CD14-positive monocyte (primary cell): ENCODE data around the gene PRR36. TPM values are rescaled to one million over a fixed set of nuclear protein-coding genes. Genes with fewer than 3 reads are reported as not detected.

ENCODE experiments used
- DNase-seq, 3 donors: peaks; one replicate each; pipeline ENCODE4 v3.0.0-alpha.2; 2011 to 2022
- H2AFZ ChIP-seq: 2 replicates; pipeline ENCODE4 v1.6.0; 2012; ENCODE audit warnings: mild to moderate bottlenecking, low read depth, low read length, inconsistent platforms; ENCODE audit not compliant: insufficient read depth, poor library complexity, severe bottlenecking
- H3K27ac ChIP-seq, 2 donors: 1 replicate in 1 of 2; 2 replicates in 1 of 2; pipeline ENCODE4 v1.5.1; 2012 to 2013; ENCODE audit warnings: low read length in 2 of 2, control low read depth in 1 of 2, inconsistent platforms in 1 of 2, low read depth in 1 of 2, mild to moderate bottlenecking in 1 of 2
- H3K27me3 ChIP-seq, 2 donors: one replicate each; pipeline versions ENCODE4 v1.6.0 to v1.6.1; 2011 to 2013; ENCODE audit warnings: low read length in 2 of 2; ENCODE audit not compliant: control insufficient read depth in 2 of 2, insufficient read depth in 2 of 2
- H3K36me3 ChIP-seq, 2 donors: replicated peaks in 1 of 2; 1 replicate in 1 of 2; 2 replicates in 1 of 2; pipeline versions ENCODE4 v1.5.1 to v1.6.1; 2012 to 2013; ENCODE audit warnings: low read length in 2 of 2, control low read depth in 1 of 2, inconsistent platforms in 1 of 2, mild to moderate bottlenecking in 1 of 2; ENCODE audit not compliant: insufficient read depth in 2 of 2, control insufficient read depth in 1 of 2
- H3K4me1 ChIP-seq, 2 donors: 1 replicate in 1 of 2; 2 replicates in 1 of 2; pipeline versions ENCODE4 v1.5.1 to v1.6.1; 2012 to 2013; ENCODE audit warnings: low read length in 2 of 2, control low read depth in 1 of 2, inconsistent platforms in 1 of 2, mild to moderate bottlenecking in 1 of 2, moderate library complexity in 1 of 2; ENCODE audit not compliant: insufficient read depth in 2 of 2, control insufficient read depth in 1 of 2
- H3K4me2 ChIP-seq: replicated peaks from 2 replicates; pipeline ENCODE3; 2012; ENCODE audit warnings: low read length, moderate library complexity, mild to moderate bottlenecking; ENCODE audit not compliant: poor library complexity, severe bottlenecking; ENCODE audit errors: extremely low read depth
- H3K4me3 ChIP-seq, 3 experiments: fragments of 200-600 bp in 1 of 3; sonication (generic) in 1 of 3; replicated peaks in 1 of 3; 1 replicate in 2 of 3; 2 replicates in 1 of 3; pipeline ENCODE4 v1.5.1; 2011 to 2013; ENCODE audit warnings: low read length in 3 of 3, mild to moderate bottlenecking in 3 of 3, control low read depth in 2 of 3, low read depth in 2 of 3, inconsistent platforms in 1 of 3, moderate library complexity in 1 of 3
- H3K79me2 ChIP-seq: 2 replicates; pipeline ENCODE4 v1.6.0; 2012; ENCODE audit warnings: mild to moderate bottlenecking, control low read depth, inconsistent platforms, low read length, moderate library complexity; ENCODE audit not compliant: insufficient read depth
- H3K9ac ChIP-seq: 2 replicates; pipeline ENCODE4 v1.6.0; 2017; ENCODE audit warnings: low read length, mild to moderate bottlenecking; ENCODE audit not compliant: insufficient read depth, poor library complexity, severe bottlenecking
- H3K9me3 ChIP-seq, 2 donors: replicated peaks in 1 of 2; 1 replicate in 1 of 2; 2 replicates in 1 of 2; pipeline versions ENCODE4 v1.5.1 to v1.6.1; 2012 to 2013; ENCODE audit warnings: low read length in 2 of 2, control low read depth in 1 of 2; ENCODE audit not compliant: control insufficient read depth in 1 of 2, insufficient read depth in 1 of 2
- H4K20me1 ChIP-seq: 2 replicates; pipeline ENCODE4 v1.6.0; 2012; ENCODE audit warnings: mild to moderate bottlenecking, low read length, control low read depth, moderate library complexity; ENCODE audit not compliant: insufficient read depth
- H3K27ac Mint-ChIP-seq, 7 donors: one replicate each; pipeline ENCODE4 v1.8.0; 2020; ENCODE audit warnings: mild to moderate bottlenecking in 7 of 7, mixed read lengths in 7 of 7, moderate library complexity in 6 of 7, inconsistent platforms in 2 of 7
- H3K27me3 Mint-ChIP-seq, 3 donors: one replicate each; pipeline ENCODE4 v1.8.0; 2021 to 2022; ENCODE audit warnings: low read depth in 3 of 3, mild to moderate bottlenecking in 3 of 3, mixed read lengths in 3 of 3, moderate library complexity in 3 of 3, inconsistent platforms in 1 of 3
- H3K36me3 Mint-ChIP-seq, 2 donors: one replicate each; pipeline ENCODE4 v1.8.0; 2020; ENCODE audit warnings: mixed read lengths in 2 of 2, inconsistent platforms in 1 of 2, mild to moderate bottlenecking in 1 of 2
- H3K4me1 Mint-ChIP-seq: one replicate; pipeline ENCODE4 v1.8.0; 2020; ENCODE audit warnings: mild to moderate bottlenecking, mixed read lengths
- H3K4me3 Mint-ChIP-seq, 2 donors: one replicate each; pipeline ENCODE4 v1.8.0; 2020; ENCODE audit warnings: mild to moderate bottlenecking in 2 of 2, mixed read lengths in 2 of 2, moderate library complexity in 1 of 2
- H3K9me3 Mint-ChIP-seq, 7 donors: one replicate each; pipeline ENCODE4 v1.8.0; 2020 to 2022; ENCODE audit warnings: mixed read lengths in 7 of 7, mild to moderate bottlenecking in 6 of 7, moderate library complexity in 6 of 7, inconsistent platforms in 2 of 7
- CTCF ChIP-seq: fragments of 200-600 bp; IDR thresholded peaks from one replicate; pipeline ENCODE4 v1.8.0; 2022; ENCODE audit warnings: antibody characterized with exemption, mild to moderate bottlenecking
- WGBS: methylation state at CpG from one replicate; pipeline ENCODE4 v1.1.5; 2013; ENCODE audit warnings: missing lambda C conversion rate; ENCODE audit not compliant: insufficient coverage; 5-methylcytosine and 5-hydroxymethylcytosine counted together
- intact Hi-C, 2 donors: fragments of 100-400 bp; cut with micrococcal nuclease; formaldehyde crosslinking; loops; one replicate each; pipeline versions ENCODE4 v1.15.0 to v1.15.1; 2023
- polyA plus RNA-seq, 3 donors: library from polyadenylated mRNA; depleted of rRNA in 1 of 3; unstranded in 2 of 3; stranded (reverse) in 1 of 3; fragments of 300-500 nt in 2 of 3; fragments of >200 nt in 1 of 3; fragmentation: Illumina TruSeq in 2 of 3; gene quantifications; 1 replicate in 2 of 3; 2 replicates in 1 of 3; pipeline ENCODE4 v1.2.3, GENCODE V29; 2012 to 2021

Gene PRR36
- polyA plus RNA-seq, 3 donors: not detected

- Histone ChIP-seq H3K4me3 (peak overlapping the region in 1 of 3 experiments; percentile 88), H3K79me2 (peaks cover 39% of the 10 kb centered on the region), H3K36me3 (peaks cover 19 to 28% of the 10 kb centered on the region in 2 donors), H3K4me1 (peaks cover 19 to 26% of the 10 kb centered on the region in 2 donors), H2AFZ (no peak overlapping the region), H3K9ac (no peak overlapping the region), H3K27ac (peak overlapping the region in 1 of 2 donors; percentile 78), H3K4me2 (peak overlapping the region; percentile 90), H4K20me1 (peaks cover 61% of the 10 kb centered on the region), H3K9me3 (no peaks in the 10 kb centered on the region), H3K27me3 (no peaks in the 10 kb centered on the region)
- DNase-seq: no peak
- intact Hi-C loops: loop anchor here in 1 of 2 donors (2.0 to 10.0 kb wide), 2 partner anchors 14 to 270 kb away; partner anchors contain the start of genes PCP2 and STXBP2
- Mint-ChIP-seq H3K9me3 (peaks cover 0 to 3% (median 0%) of the 10 kb centered on the region in 7 donors), H3K27me3 (peaks cover 0 to 3% (median 3%) of the 10 kb centered on the region in 3 donors), H3K4me1 (peaks cover 24% of the 10 kb centered on the region), H3K36me3 (peaks cover 15 to 37% of the 10 kb centered on the region in 2 donors), H3K4me3 (peak overlapping the region; percentile 81 to 87), H3K27ac (peak overlapping the region in 6 of 7 donors; percentile 46 to 94 (median 86))
- 98% methylated on average over 5 of the region's 10 CpGs for WGBS
- TF ChIP-seq CTCF: no peak
These were observed 31.1 kb upstream of the PRR36 start for GRCh38 chr19:7905268-7905667.

GRCh38 chr19:7904074-7905020, 30.2 kb upstream of the PRR36 start:
- Histone ChIP-seq H3K9ac (peak overlapping the region; percentile 74), H3K27me3 (no peaks in the 10 kb centered on the region), H3K4me2 (peak overlapping the region; percentile 90), H3K36me3 (peaks cover 12 to 19% of the 10 kb centered on the region in 2 donors), H3K27ac (peak overlapping the region; percentile 61 to 78), H3K9me3 (no peaks in the 10 kb centered on the region), H3K79me2 (peaks cover 39% of the 10 kb centered on the region), H2AFZ (peak overlapping the region; percentile 71), H4K20me1 (peaks cover 52% of the 10 kb centered on the region), H3K4me3 (peak overlapping the region; percentile 61 to 88 (median 85)), H3K4me1 (peaks cover 19 to 26% of the 10 kb centered on the region in 2 donors)
- DNase-seq: peak; percentile 16 to 80 (median 64)
- H3K4me3 Mint-ChIP-seq: peak overlapping the region; percentile 81 to 87
- H3K9me3 Mint-ChIP-seq: peaks cover 0 to 3% (median 0%) of the 10 kb centered on the region in 7 donors
- WGBS: 21% methylated on average over 39 of the region's 68 CpGs
- intact Hi-C loops: loop anchor here in 1 of 2 donors (2.0 to 10.0 kb wide), 2 partner anchors 14 to 270 kb away; partner anchors contain the start of genes PCP2 and STXBP2
- TF ChIP-seq CTCF: no peak
- H3K27me3 Mint-ChIP-seq: peaks cover 0 to 3% (median 3%) of the 10 kb centered on the region in 3 donors
- peaks cover 14 to 31% of the 10 kb centered on the region in 2 donors for H3K36me3 Mint-ChIP-seq
- peak overlapping the region; percentile 81 to 94 (median 86) for H3K27ac Mint-ChIP-seq
- peaks cover 24% of the 10 kb centered on the region for H3K4me1 Mint-ChIP-seq
